ENCODE measurements around the gene SORBS2. TPM values are rescaled to one million over a fixed set of nuclear protein-coding genes. Genes with fewer than 3 reads are reported as not detected.
"Not testable (repeated sequence)": the region's sequence is repeated elsewhere in the genome, so short reads cannot be mapped to it uniquely, and the experiment has no call there.

The SORBS2 gene
- total RNA-seq, 3 donors from 2014 or later, result 44.9 to 416 (median 53.7) TPM

DNA sequence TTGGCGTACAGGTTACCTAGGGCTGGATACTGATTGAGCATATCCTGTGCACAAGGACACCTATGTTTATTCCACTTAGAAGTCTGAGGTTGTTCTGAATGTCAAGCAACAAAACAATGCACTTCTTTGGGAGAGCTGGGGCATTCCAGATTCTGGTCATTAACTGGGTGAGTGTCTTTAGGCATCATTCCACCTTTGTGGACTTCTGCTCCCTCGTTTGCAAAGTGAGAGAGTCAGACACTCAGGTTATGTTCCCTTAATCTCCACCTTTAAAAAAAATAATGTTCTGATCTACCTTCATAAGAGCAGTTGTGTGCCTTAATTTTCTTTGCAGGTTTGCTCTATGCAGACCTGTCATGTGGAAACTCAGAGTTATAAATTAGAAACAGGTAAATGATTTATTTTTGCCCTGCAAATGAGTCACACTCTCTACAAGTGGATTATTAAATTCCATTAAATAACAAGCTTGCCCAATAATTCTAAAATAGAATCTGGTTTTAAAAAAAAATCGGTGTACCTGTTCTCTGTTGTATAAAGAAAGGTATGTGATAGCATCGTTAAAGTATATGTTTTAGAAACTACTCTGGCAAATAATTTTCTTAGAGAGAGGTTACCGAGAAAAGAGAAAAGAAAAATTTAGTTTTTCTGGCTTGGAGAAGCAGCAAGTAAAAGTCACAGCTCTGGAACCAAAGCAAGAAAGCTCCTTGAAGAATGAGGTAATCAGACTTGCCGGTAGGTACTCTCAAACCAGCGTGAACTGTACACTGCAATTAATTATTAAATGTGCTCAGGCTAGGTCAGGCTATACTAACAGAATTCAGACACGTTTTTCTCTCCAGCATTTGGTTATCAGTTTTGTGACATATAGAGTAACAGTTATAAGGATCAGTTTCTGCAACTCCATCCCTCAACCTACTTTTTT lies 93.2 kb downstream of the SORBS2 start:
- intact Hi-C loops (cut with DNase I, micrococcal nuclease), result no loop called here
- no peaks in the 10 kb centered on the region for H3K4me1 ChIP-seq (ENCODE audit: low read depth)

DNA sequence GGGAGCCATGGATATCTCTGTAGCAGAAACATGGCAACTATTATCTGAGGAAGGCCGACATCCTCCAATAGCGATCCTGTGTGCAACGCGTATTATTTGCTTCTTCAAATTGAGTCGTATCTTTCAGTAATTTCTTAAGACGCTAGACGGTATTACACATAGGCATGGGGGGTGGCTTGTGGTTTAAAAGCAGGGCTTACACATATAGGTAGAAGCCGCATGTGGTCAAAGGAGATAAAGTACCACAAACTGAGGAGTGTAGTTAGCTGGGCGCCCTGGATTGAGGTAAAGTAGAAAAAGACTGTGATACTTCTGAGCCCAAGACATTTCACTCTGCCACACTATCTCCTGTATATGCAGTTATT lies 94.6 kb downstream of the SORBS2 start:
- no peak for ATAC-seq
- Histone ChIP-seq H3K36me3 (ENCODE audit: low read depth) (no peaks in the 10 kb centered on the region), H3K4me3 (no peak overlapping the region), H3K4me1 (ENCODE audit: low read depth) (no peaks in the 10 kb centered on the region), H3K9me3 (no peaks in the 10 kb centered on the region)
- intact Hi-C loops (cut with DNase I, micrococcal nuclease), result no loop called here
- no peak for DNase-seq
- TF ChIP-seq, protein P1, sequence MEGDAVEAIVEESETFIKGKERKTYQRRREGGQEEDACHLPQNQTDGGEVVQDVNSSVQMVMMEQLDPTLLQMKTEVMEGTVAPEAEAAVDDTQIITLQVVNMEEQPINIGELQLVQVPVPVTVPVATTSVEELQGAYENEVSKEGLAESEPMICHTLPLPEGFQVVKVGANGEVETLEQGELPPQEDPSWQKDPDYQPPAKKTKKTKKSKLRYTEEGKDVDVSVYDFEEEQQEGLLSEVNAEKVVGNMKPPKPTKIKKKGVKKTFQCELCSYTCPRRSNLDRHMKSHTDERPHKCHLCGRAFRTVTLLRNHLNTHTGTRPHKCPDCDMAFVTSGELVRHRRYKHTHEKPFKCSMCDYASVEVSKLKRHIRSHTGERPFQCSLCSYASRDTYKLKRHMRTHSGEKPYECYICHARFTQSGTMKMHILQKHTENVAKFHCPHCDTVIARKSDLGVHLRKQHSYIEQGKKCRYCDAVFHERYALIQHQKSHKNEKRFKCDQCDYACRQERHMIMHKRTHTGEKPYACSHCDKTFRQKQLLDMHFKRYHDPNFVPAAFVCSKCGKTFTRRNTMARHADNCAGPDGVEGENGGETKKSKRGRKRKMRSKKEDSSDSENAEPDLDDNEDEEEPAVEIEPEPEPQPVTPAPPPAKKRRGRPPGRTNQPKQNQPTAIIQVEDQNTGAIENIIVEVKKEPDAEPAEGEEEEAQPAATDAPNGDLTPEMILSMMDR (IDR thresholded peaks at IDR 0.05), result no peak

More for the DNA sequence above, 93.2 kb downstream of the SORBS2 start:
- H3K9me3 ChIP-seq, result no peaks in the 10 kb centered on the region
- TF ChIP-seq, protein P1 (IDR thresholded peaks at IDR 0.05), result no peak
- ATAC-seq (no peak), DNase-seq (no peak)
- no peak overlapping the region for H3K4me3 ChIP-seq
- H3K36me3 ChIP-seq (ENCODE audit: low read depth), result no peaks in the 10 kb centered on the region

DNA sequence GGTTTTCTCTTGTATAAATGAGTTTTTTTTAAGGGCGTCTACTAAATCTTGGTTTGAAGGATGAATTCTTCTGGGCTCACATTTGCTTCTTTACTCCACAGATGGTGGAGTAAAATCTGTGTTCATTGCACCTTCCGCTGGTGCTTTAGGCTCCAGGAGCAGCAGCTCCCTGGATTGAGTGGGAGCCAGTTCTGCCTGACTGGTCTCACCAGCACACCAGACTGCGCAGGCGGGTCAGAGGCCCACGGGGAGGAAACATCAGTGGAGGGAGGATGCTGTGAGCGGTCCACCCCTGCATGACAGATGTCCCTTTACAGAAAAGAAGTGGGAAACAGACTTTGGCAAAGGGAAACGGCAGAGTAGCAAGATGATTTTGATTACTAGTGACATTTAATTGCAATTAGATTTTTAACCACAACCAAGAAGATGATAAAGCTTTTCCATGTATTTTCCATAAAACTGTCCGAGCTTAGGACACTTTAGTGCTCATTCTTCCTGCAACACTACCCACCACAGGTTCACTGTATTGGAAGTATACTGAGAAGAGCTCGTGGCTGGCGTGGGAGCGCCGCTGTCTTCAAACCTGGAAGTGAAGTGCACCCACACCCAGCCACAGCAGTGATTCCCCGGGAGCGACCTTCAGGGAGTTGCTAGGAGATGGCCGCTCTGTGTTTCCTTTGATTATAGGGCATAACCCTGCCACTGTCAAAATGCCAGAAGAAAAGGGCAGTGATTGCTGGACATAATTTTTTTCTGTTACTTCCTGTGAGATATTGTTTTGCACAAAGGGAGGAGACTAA lies 95.2 kb downstream of the SORBS2 start:
- intact Hi-C loops (cut with DNase I, micrococcal nuclease), result no loop called here
- ATAC-seq (peak; percentile 42), DNase-seq (no peak)
- no peaks in the 10 kb centered on the region for H3K9me3 ChIP-seq
- no peak overlapping the region for H3K4me3 ChIP-seq
- H3K4me1 ChIP-seq (ENCODE audit: low read depth), result no peaks in the 10 kb centered on the region
- TF ChIP-seq, protein P1 (IDR thresholded peaks at IDR 0.05), result no peak
- no peaks in the 10 kb centered on the region for H3K36me3 ChIP-seq (ENCODE audit: low read depth)

DNA sequence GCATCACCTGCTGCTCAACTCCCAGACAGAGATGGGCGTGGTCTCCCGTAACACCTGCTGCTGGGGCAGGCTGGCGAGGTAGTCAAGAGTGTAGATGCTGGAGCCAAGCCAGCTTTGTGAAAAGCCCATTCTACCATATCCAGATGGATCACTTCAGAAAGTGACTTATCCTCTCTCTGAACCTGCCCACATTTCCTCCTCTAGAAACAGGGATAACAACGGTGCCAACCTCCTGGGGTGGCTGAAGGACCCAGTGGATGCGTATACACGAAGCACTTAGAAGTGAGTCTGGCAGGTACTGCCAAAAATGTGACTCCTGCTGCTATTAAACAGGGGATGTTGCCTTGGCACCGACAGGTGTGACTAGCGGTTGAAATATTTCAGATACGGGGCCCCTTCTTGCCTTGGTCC lies 95.8 kb downstream of the SORBS2 start:
- ATAC-seq, result no peak

DNA sequence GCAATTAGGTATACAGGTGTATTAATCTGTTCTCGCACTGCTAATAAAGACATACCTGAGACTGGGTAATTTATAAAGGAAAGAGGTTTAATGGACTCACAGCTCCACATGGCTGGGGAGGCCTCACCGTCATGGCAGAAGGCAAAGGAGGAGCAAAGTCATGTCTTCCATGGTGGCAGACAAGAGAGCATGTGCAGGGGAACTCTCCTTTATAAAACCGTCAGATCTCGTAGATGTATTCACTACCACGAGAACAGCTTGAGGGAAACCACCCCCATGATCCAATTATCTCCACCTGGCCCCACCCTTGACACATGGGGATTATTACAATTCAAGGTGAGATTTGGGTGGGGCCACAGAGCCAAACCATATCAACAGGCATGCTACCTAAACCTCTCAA lies 97.5 kb downstream of the SORBS2 start:
- H3K4me3 ChIP-seq; H3K36me3 ChIP-seq (ENCODE audit: low read depth); H3K9me3 ChIP-seq; DNase-seq; intact Hi-C loops (cut with DNase I, micrococcal nuclease); ATAC-seq; H3K4me1 ChIP-seq (ENCODE audit: low read depth): not testable (repeated sequence)

More for the DNA sequence above, 95.8 kb downstream of the SORBS2 start:
- Histone ChIP-seq H3K4me1 (ENCODE audit: low read depth) (no peaks in the 10 kb centered on the region), H3K36me3 (ENCODE audit: low read depth) (no peaks in the 10 kb centered on the region), H3K4me3 (no peak overlapping the region), H3K9me3 (no peaks in the 10 kb centered on the region)
- TF ChIP-seq, protein P1 (IDR thresholded peaks at IDR 0.05), result no peak
- intact Hi-C loops (cut with DNase I, micrococcal nuclease), result no loop called here
- DNase-seq, result no peak

DNA sequence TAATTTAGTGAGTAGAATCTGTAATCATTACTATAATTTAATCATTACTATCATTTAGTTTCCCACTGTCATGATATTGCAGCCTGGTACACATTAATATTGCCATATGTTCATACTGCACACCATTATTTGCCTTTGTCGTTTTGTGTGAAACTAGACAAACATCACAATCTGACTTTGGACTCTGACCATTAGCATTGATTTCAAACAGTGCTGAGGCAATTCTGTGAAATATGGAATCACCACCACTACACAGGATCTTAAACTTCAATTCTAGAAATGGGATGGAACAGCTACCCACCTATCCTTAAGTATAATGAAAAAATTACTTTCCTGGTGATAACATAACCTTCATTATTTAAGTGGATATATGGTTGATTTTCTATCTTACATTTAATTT lies 98.3 kb downstream of the SORBS2 start:
- no peaks in the 10 kb centered on the region for H3K4me1 ChIP-seq (ENCODE audit: low read depth)
- no peak overlapping the region for H3K4me3 ChIP-seq
- no peaks in the 10 kb centered on the region for H3K9me3 ChIP-seq
- DNase-seq (no peak), ATAC-seq (no peak)
- no peaks in the 10 kb centered on the region for H3K36me3 ChIP-seq (ENCODE audit: low read depth)
- TF ChIP-seq, protein P1 (IDR thresholded peaks at IDR 0.05), result no peak
- intact Hi-C loops (cut with DNase I, micrococcal nuclease), result no loop called here

Measured in mucosa of descending colon (tissue), 3 donors.